Fibroblast of skin of right biceps (primary cell): ENCODE measurements around the gene URAD.

Experiments used
- DNase-seq: peaks from one replicate; pipeline ENCODE4 v3.0.0-alpha.2; 2013

Gene URAD

DNA sequence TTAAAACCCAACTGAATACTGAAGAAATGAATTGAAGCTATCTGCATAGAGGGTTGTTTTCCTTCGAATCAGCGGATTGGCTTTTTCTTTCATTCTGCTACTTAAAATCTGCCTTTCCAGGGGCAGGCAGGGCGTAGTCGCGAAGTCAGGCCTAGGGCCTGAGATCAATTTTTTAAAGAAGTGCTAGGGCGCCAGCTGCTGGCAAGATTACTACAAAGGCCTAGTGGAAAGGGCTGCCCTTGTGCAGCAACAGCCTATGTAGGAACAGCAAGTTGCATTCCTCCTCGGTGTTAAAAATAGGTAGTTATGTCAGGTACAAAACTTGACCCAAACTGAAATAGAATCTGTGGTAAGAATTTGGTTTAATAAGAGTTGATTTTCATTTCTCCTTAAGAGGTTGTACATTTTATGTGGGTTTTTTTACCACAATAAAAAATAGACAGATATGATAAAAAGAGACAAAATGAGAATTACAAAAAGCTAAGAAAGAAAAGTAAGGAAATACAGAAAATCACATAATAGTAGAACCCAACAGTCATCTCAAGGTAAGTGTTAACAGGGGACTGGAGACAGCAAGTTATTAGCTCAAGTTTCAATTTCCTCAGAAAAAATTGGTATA, 9.5 kb upstream of the URAD start:
- DNase-seq: peak; percentile 24

- no peak for DNase-seq
These were observed 3.4 kb upstream of the URAD start for GRCh38 chr13:27991881-27992280.

- no peak for DNase-seq
These were observed 2.9 kb downstream of the URAD start for GRCh38 chr13:27985600-27985999.

DNA sequence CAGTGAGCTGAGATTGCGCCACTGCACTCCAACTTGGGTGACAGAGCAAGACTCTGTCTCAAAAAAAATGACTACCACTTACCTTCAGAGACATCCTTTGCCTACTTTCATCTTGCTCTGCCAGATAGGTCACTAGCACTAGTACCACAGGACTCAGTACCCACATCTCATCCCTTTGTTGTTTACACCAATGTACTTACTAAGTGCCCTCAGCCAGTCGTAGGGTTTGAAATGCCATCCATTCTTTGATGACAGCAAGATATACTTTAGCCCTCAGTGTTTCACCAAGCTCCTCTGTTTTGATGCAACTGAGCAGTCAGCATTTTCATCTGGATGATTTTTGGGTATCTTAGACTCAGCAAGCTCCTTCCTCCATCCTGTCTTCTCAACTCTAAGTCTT, 6.1 kb downstream of the URAD start:
- no peak for DNase-seq

DNA sequence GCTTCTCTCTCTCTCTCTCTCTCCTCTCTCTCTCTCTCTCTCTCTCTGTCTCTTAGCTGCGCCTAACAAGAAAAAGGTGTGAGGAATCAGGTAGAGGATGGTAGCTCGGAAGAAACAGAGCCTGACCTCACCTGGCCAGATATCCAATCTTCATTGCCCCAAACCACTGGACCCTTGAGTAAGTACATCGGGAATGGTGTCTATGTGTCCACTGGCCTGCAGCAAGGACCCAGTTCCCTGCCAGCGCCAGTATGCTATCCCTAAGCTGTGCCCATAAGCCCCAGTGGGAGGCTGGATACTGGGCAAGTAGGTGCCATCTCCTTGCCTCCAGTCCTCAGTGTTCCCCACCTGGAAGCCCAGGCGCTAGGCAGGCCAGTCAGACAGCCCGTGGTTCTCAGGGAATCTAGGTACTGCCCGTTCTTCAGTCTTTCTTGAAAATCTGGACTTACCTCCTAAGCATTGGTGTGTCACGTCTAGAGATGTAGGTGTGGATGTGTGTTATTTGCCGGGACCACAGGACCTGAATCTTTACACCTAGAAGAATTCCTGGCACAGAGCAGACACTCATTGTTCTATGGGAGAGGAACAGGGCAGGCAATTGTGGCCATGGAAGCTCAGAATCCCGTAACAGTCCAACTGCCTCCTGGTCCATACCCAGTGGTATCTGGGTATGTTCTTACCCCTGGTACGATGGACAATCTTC, 7.3 kb downstream of the URAD start:
- DNase-seq: no peak

GRCh38 chr13:27980280-27980998, 8.1 kb downstream of the URAD start:
- DNase-seq: no peak

GRCh38 chr13:27979765-27980279, 8.7 kb downstream of the URAD start:
- no peak for DNase-seq

- no peak for DNase-seq
These were observed 9.4 kb downstream of the URAD start for GRCh38 chr13:27979001-27979643.

GRCh38 chr13:27978301-27978968, 10.1 kb downstream of the URAD start:
- no peak for DNase-seq

GRCh38 chr13:27977476-27978300, 10.8 kb downstream of the URAD start:
- peak; percentile 16 for DNase-seq

DNA sequence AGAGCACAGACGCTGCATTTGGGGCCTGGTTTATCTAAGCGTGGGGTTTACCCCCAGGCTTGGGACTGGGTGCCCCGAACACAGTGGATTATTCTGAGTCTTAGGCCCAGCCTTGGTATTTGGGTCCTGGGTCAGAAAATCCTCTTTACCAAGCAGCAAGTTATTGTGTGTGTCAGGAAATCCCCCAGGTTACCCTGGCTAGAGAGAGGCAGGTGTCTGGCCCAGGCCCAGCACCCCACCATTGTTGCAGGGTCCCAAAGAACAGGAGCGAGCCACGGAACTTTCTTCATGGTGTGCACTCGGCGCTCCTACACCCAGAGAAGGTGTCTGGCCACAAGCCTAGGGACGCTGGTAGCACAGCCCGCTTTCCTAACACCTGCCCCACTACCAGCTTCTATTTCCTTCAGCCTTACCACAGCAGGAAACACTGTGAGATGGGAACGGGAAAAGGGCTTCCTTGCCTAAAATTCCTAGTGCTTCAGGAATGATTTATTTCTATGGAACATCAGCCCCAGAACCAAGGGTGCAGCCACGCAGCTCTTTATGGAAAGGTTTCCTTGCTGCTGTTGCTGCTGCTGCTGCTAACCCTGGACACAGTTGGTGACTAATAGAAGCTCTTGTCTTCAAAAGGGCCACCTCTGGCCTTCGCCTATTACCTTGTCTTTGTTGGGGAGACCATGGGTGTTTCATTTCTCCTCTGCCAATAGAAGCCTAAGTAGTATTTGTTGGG, 12.0 kb downstream of the URAD start:
- DNase-seq: no peak

- DNase-seq: no peak
These were observed 12.7 kb downstream of the URAD start for GRCh38 chr13:27975564-27976361.

- DNase-seq: no peak
These were observed 14.4 kb downstream of the URAD start for GRCh38 chr13:27973961-27974662.

DNA sequence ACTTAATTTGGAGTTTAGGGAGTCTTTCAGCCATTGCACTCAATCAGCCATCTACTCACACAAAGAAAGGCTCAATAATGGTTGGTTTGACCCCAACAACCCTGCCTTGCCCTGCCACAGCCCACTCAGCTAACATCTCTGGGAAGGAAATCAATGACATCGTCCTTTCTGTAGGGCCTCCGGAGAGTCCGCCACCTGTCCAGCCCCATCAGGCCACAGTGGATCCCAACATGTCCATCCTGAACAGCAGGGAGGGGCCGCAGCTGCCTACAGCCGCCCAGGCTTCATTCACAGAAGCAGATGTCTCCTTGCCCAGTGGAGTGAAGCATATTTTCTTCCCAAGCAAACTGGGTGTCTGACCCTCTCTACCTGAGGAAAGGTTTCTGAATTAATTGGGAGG, 15.2 kb downstream of the URAD start:
- DNase-seq: no peak

DNA sequence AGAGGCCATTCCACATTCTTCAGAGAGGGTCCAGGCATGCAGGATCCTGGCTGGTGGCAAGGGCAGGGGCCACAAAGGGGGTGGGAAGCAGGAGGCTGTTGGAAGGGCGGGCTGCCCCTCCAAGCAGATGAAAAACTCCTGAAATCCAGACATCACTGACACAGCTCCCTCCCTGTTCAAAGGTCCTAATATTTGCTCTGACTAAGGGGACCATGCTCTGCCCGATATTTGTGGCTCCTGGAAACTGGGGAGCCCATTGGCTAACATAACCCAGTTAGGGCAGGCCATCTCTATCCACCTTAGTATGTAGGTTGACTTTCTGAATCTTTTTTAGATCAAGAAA, 16.0 kb downstream of the URAD start:
- DNase-seq: no peak

DNA sequence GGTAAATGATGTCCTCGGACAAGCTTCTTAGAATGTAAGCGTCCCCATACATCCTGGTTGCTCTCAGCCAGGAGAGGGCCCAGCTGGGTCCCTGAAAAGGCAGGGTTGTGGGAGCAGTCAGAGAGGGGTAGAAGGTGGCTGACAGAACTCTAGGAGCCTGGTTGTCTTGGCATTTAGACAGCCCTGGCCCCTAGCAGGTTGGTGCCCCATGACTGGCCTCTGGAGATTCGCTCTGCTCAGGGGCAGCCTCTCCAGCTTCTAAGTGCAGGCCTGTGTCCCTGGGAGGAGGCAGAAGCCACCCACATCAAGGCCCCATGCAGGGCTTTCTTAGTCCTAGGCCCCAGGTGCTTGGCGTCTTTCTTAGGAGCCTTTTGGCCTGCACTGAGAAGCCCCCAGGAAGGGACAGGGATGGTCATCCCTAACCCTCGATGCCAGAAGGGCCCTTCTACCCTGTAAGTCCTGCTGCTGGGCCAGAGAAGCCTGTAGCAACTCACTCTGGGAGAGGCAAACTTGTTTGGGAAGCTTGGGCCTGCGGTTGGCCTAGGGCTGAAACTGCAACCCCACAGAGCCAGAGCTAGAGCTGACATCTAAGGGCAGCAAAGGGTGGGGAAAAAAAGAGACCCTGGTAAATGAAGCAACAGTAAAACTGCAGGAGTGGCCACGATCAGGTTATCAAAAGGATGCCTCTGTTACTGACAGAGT, 16.6 kb downstream of the URAD start:
- DNase-seq: no peak

DNA sequence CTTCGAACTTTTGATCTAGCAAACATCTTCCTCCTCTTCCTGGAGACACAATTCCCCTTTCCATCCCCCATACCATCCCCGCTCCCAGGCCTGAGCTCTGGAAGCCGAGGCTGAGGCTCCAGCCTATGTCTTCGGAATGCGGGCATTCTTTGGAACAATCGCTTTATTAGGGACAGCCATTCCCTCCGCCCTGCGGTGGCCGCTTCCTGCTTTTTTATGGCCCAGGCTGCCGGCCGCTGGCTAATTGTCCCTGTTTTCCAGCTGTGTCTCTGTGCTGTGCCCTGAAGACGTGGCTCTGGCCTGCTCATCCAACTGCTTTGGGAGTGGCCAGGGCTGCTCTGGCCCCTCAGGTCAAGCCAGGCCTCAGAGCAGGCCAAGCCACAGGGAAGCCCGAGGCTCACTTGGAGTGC, 17.3 kb downstream of the URAD start:
- DNase-seq: no peak

DNA sequence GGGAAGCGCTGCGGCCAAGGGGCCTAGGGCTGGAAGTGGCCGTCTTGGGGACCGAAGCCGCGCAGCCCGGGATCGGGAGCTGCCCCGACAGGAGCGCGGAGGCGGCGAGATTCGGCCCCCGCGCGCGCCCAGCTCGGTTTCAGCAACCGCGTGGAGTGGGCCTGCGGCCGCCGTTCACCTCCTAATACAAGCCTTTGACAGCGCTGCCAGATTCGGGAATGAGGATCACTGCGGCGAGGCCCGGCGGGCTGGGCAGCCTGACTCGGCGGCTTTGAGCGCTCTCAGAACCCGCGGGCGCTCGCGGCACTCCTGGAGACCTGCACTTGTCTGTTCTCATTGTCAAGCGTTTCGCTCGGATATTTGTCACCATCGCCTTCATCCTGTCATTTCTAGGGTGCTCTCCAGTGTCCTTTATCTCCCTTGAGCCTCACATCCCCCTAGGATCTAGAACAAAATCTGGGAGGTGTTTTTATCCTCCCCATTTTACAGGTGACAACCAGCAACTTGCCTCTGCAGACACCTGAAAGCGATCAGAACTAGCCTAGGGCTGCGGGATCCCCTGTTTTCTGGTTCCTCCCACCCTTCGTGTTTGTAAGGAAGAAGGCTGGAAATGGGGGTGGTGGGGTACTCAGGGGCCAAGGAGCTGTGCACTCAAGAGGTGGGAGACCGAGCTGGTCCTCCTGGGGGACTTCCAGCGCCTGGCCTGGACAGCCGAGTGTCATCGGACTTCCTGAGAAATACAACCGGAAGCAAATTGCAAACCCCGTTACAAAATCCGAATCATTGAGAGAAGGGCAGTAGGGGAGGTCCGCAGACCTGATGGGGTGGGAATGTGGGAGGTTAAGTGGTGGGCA, 17.9 kb downstream of the URAD start:
- DNase-seq: no peak
